LNCAP (cell line): ENCODE measurements around the gene CA10.
A peak's percentile ranks its signal among the peaks of the same experiment; 100 is the strongest.

Experiments
- TF ChIP-seq, protein P1 (sequence below): fragments of 450-650 bp; IDR thresholded peaks from 2 replicates; pipeline ENCODE4 v1.5.1; 2017; ENCODE audit warnings: mild to moderate bottlenecking

Gene CA10

GRCh38 chr17:51860954-51861561, 297.5 kb downstream of the CA10 start:
- TF ChIP-seq, protein P1, sequence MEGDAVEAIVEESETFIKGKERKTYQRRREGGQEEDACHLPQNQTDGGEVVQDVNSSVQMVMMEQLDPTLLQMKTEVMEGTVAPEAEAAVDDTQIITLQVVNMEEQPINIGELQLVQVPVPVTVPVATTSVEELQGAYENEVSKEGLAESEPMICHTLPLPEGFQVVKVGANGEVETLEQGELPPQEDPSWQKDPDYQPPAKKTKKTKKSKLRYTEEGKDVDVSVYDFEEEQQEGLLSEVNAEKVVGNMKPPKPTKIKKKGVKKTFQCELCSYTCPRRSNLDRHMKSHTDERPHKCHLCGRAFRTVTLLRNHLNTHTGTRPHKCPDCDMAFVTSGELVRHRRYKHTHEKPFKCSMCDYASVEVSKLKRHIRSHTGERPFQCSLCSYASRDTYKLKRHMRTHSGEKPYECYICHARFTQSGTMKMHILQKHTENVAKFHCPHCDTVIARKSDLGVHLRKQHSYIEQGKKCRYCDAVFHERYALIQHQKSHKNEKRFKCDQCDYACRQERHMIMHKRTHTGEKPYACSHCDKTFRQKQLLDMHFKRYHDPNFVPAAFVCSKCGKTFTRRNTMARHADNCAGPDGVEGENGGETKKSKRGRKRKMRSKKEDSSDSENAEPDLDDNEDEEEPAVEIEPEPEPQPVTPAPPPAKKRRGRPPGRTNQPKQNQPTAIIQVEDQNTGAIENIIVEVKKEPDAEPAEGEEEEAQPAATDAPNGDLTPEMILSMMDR, result peak; percentile 74

- TF ChIP-seq, protein P1, result no peak
Measured at GRCh38 chr17:51857052-51857597, 301.4 kb downstream of the CA10 start.

DNA sequence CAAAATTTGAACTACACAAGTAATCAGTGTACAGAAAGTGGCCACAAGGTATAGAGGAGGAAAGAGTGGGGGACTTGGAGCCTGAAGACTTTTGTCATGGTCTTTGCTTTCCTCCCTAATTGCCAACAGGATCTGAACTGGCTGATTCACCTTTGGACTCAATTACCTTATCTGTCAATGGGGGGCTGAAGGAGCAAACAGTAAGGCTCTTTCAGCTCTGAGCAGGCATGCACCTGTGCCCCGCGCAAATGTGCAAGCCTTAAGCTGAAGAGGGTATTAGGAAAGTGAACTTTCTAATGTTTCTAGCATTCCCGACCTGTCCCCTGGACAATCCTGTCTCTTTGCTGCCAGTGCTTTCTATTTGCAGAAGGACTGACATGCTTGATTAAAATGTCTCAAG, 302.7 kb downstream of the CA10 start:
- TF ChIP-seq, protein P1, result no peak

DNA sequence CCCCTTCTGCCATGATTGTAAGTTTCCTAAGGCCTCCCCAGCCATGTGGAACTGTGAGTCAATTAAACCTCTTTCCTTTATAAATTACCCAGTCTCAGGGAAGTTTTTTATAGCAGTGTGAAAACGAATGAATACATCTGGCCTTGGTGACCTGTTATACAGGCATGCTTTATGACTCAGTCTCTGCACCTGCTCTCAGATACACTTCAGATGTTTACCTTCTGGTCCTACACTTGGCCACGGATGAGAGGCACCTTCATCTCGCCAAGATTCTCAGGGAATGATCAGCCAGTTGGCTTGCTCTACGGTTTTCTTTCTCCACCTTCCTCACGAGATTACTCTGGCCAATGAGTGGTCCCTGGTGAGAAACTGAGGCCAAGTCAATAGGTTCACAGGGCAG, 304.7 kb downstream of the CA10 start:
- TF ChIP-seq, protein P1, result no peak

GRCh38 chr17:51852603-51853002, 305.9 kb downstream of the CA10 start:
- TF ChIP-seq, protein P1, result no peak

DNA sequence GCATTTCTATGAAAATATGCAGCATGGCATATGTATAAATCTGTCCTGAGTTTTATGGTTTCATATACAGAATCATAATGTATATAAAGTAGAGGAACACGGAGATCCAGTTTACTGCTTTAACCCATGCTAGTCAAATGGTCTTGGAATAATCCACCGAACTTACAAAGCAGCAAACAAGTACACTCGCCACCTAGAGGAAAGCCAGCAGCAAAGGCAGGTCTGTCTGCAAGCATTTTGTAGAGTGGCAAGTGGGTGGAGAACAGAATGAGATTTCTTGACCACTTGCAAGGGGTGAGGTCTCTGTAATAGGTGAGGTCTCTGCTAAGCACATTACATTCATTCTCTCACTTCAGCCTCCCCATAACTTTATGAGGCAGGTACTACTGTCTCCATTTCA, 308.3 kb downstream of the CA10 start:
- TF ChIP-seq, protein P1, result no peak

GRCh38 chr17:51848451-51848850, 310.1 kb downstream of the CA10 start:
- TF ChIP-seq, protein P1, result no peak

DNA sequence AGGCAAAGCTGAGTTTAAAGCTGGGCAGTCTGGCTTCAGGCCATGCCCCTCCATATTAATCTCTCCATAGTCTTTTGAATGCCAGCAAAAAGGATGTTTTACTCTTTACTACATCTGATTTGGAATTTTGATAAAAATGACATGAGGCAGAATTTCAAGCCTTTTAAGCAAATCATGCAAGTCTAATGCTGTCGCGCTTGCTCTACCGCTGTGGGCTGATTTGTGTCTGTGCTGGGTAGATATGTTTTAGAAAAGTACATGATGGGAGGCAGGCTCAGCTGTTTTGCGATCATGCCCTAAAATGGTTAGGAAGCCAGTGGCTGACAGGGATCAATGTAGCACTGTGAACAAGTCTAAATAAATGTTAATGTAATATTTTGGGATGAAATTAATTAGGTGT, 311.9 kb downstream of the CA10 start:
- TF ChIP-seq, protein P1, result no peak
